OCI-LY3 (cell line): ENCODE measurements around the gene DENND1A.

Experiments
- H2AFZ ChIP-seq: fragments of 200-600, 300-600 bp; shearing (Covaris generic); 2 replicates; pipeline ENCODE4 v1.6.0; 2014; ENCODE audit warnings: antibody characterized with exemption, low read depth, low read length
- H3K27ac ChIP-seq: fragments of 200-600, 300-600 bp; sonication (generic); 2 replicates; pipeline ENCODE4 v1.5.1; 2014; ENCODE audit warnings: mild to moderate bottlenecking, low read length, moderate library complexity, mixed read lengths
- H3K27me3 ChIP-seq: fragments of 200-600, 300-600 bp; sonication (generic); 2 replicates; pipeline ENCODE4 v1.6.1; 2014; ENCODE audit warnings: low read depth, low read length, mixed read lengths
- H3K36me3 ChIP-seq: fragments of 200-600, 300-600 bp; sonication (generic); replicated peaks from 2 replicates; pipeline ENCODE3; 2014; ENCODE audit warnings: low read depth, low read length, mixed read lengths
- H3K4me1 ChIP-seq: fragments of 300-600, 200-600 bp; sonication (generic); 2 replicates; pipeline ENCODE4 v1.6.1; 2014; ENCODE audit warnings: low read length, mixed read lengths
- H3K4me2 ChIP-seq: fragments of 200-600, 300-600 bp; sonication (generic); 2 replicates; pipeline ENCODE4 v1.6.1; 2014; ENCODE audit warnings: low read length, mixed read lengths
- H3K4me3 ChIP-seq: fragments of 300-600, 200-600 bp; sonication (generic); 2 replicates; pipeline ENCODE4 v1.5.1; 2014; ENCODE audit warnings: antibody characterized with exemption, mild to moderate bottlenecking, low read length, moderate library complexity
- H3K79me2 ChIP-seq: fragments of 300-600, 200-600 bp; shearing (Covaris generic); 2 replicates; pipeline ENCODE4 v1.6.1; 2014; ENCODE audit warnings: mild to moderate bottlenecking, low read length, mixed read lengths
- H3K9ac ChIP-seq: fragments of 300-600, 200-600 bp; shearing (Covaris generic); 2 replicates; pipeline ENCODE4 v1.6.0; 2014; ENCODE audit warnings: mild to moderate bottlenecking, low read length, moderate library complexity
- H3K9me3 ChIP-seq: fragments of 200-600, 300-600 bp; shearing (Covaris generic); 2 replicates; pipeline ENCODE4 v1.6.1; 2014; ENCODE audit warnings: low read length, mixed read lengths; ENCODE audit not compliant: insufficient read depth
- H4K20me1 ChIP-seq: fragments of 200-600, 300-600 bp; sonication (generic); 2 replicates; pipeline ENCODE4 v1.6.1; 2016; ENCODE audit warnings: low read length, mixed read lengths; ENCODE audit not compliant: insufficient read depth
- EZH2phosphoT487 ChIP-seq: fragments of 200-600 bp; shearing (Covaris generic); IDR thresholded peaks from 2 replicates; pipeline ENCODE4 v1.6.1; 2018; ENCODE audit warnings: antibody characterized with exemption, mixed run types, low read depth
- TF ChIP-seq, protein P1 (sequence below): fragments of 200-600, 300-600 bp; sonication (generic); IDR thresholded peaks from 2 replicates; pipeline ENCODE4 v1.5.1; 2014; ENCODE audit warnings: antibody characterized with exemption, low read length, low read depth

Gene DENND1A

DNA sequence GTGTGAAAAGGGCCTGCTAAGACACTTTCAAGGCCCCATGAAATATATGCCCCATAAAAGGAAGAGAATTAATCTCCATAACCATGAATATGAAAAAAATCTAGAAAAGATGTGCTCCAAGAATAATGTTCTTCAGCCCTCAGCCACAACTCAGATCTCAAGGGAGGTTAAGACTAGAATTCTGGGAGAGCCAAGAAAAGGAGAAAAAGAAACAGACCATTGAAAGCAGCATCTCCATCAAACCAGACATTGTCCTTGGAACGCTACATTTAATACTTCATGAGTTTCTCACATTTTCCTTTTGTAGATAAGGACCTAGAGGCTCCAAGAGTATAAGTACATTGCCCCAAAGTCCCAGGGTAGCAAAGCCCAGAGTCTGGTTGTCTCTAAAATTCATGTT is 270.6 kb downstream of the DENND1A start:
- H3K9ac ChIP-seq = no peak overlapping the region
- H3K4me3 ChIP-seq = no peak overlapping the region
- TF ChIP-seq EZH2phosphoT487 = no peak
- TF ChIP-seq, protein P1, sequence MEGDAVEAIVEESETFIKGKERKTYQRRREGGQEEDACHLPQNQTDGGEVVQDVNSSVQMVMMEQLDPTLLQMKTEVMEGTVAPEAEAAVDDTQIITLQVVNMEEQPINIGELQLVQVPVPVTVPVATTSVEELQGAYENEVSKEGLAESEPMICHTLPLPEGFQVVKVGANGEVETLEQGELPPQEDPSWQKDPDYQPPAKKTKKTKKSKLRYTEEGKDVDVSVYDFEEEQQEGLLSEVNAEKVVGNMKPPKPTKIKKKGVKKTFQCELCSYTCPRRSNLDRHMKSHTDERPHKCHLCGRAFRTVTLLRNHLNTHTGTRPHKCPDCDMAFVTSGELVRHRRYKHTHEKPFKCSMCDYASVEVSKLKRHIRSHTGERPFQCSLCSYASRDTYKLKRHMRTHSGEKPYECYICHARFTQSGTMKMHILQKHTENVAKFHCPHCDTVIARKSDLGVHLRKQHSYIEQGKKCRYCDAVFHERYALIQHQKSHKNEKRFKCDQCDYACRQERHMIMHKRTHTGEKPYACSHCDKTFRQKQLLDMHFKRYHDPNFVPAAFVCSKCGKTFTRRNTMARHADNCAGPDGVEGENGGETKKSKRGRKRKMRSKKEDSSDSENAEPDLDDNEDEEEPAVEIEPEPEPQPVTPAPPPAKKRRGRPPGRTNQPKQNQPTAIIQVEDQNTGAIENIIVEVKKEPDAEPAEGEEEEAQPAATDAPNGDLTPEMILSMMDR = no peak
- peaks cover 25% of the 10 kb centered on the region for H3K36me3 ChIP-seq
- no peaks in the 10 kb centered on the region for H3K79me2 ChIP-seq
- H3K27ac ChIP-seq = no peak overlapping the region
- no peaks in the 10 kb centered on the region for H3K27me3 ChIP-seq
- H4K20me1 ChIP-seq = peaks cover 3% of the 10 kb centered on the region; the same call in 1 of the 2 replicates
- peaks cover 6% of the 10 kb centered on the region; the same call in 1 of the 2 replicates for H3K9me3 ChIP-seq
- peaks cover 41% of the 10 kb centered on the region for H3K4me1 ChIP-seq
- peak overlapping the region; percentile 40; the same call in 1 of the 2 replicates for H3K4me2 ChIP-seq
- no peak overlapping the region for H2AFZ ChIP-seq

DNA sequence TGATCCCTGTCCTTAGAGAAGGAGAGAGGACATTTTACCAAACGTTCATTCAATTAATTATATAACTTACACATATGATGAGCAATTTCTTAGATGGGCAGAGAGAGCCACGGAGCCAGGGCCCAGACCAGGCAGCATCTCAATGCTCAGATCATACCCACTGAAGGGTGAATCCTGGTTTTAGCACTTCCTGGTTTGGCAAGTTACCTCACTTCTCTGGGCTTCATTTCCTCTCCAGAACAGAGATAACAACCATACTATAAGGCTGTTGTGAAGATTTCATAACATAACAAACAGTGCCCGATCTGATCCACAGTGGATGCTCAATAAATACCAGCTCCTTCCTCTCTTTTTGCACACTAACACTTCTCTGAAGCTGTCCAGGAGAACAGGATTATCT is 271.1 kb downstream of the DENND1A start:
- Histone ChIP-seq H4K20me1 (peaks cover 3% of the 10 kb centered on the region; the same call in 1 of the 2 replicates), H3K27ac (0 out of 2 replicates have a peak overlapping the region, but pooled peaks have one; percentile 10), H3K27me3 (no peaks in the 10 kb centered on the region), H3K36me3 (peaks cover 22% of the 10 kb centered on the region), H3K4me1 (peaks cover 41% of the 10 kb centered on the region), H3K4me3 (no peak overlapping the region), H2AFZ (no peak overlapping the region), H3K9ac (no peak overlapping the region), H3K79me2 (no peaks in the 10 kb centered on the region), H3K4me2 (peak overlapping the region; percentile 40), H3K9me3 (peaks cover 6% of the 10 kb centered on the region; the same call in 1 of the 2 replicates)
- TF ChIP-seq, protein P1 = no peak
- no peak for TF ChIP-seq EZH2phosphoT487

DNA sequence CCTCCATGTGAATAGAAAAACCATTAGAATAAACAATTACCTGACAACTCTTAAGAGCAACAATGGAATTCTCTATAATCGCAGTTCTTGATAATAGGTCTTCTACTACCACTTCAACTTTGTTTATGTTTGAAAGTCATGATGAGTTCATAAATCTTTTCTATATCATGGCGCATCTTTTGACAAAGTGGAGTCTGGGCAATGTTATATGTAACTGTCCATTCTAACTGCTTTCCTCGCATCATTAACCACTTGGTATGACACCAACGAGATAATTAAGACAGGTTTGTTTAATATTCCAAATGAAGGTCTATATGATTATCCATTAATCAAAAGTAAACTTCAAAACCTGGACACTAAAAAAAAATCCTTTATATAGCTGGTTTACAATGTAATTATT is 272.0 kb downstream of the DENND1A start:
- Histone ChIP-seq H3K36me3 (peaks cover 23% of the 10 kb centered on the region), H3K4me1 (peaks cover 39% of the 10 kb centered on the region), H3K4me3 (no peak overlapping the region), H4K20me1 (peaks cover 3% of the 10 kb centered on the region; the same call in 1 of the 2 replicates), H3K4me2 (no peak overlapping the region), H3K27ac (no peak overlapping the region), H3K27me3 (no peaks in the 10 kb centered on the region), H2AFZ (no peak overlapping the region), H3K9ac (no peak overlapping the region), H3K9me3 (peaks cover 6% of the 10 kb centered on the region; the same call in 1 of the 2 replicates), H3K79me2 (no peaks in the 10 kb centered on the region)
- no peak for TF ChIP-seq EZH2phosphoT487
- TF ChIP-seq, protein P1 = no peak

DNA sequence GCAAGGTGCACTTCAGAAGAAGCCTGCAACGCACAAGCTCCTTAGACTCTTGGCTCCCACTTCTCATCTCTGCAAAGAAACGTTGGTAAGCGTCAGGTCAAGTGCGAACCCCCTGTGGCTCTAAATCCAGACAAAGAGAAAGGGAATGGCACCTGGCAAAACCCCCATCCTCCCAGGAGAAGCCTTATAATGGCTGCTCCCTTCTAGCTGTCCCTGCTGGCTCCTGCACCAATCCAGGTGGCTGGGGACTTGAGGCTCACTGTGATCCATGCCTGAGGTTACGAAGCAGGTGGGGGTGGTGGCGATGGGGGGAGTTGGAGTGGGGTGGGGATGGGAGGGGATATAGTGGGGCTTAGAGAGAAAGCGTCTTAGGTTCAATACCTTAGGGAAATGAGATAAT is 272.8 kb downstream of the DENND1A start:
- no peak overlapping the region for H3K9ac ChIP-seq
- H3K79me2 ChIP-seq = no peaks in the 10 kb centered on the region
- H3K36me3 ChIP-seq = peaks cover 14% of the 10 kb centered on the region
- no peak for TF ChIP-seq EZH2phosphoT487
- TF ChIP-seq, protein P1 = no peak
- no peak overlapping the region for H2AFZ ChIP-seq
- H3K27me3 ChIP-seq = no peaks in the 10 kb centered on the region
- peaks cover 31% of the 10 kb centered on the region for H3K4me1 ChIP-seq
- H4K20me1 ChIP-seq = peaks cover 7% of the 10 kb centered on the region; the same call in 1 of the 2 replicates
- H3K4me3 ChIP-seq = no peak overlapping the region
- H3K4me2 ChIP-seq = no peak overlapping the region
- H3K9me3 ChIP-seq = peaks cover 3% of the 10 kb centered on the region; the same call in 1 of the 2 replicates
- no peak overlapping the region for H3K27ac ChIP-seq
